ENCODE data around the gene DNMT1. TPM values are rescaled to one million over a fixed set of nuclear protein-coding genes. Genes with fewer than 3 reads are reported as not detected.

DNMT1 gene
- total RNA-seq, 3 donors from 2014 or later, result 30.6 to 55.1 (median 55.0) TPM

GRCh38 chr19:10089801-10090375 is 104.9 kb downstream of the DNMT1 start:
- H3K27me3 ChIP-seq, result no peaks in the 10 kb centered on the region
- no peaks in the 10 kb centered on the region for H3K9me3 ChIP-seq
- TF ChIP-seq POLR2AphosphoS5 (IDR thresholded peaks at IDR 0.05) (no peak), CTCF (IDR thresholded peaks at IDR 0.05) (no peak), POLR2A (IDR thresholded peaks at IDR 0.05) (no peak)
- DNase-seq (ENCODE audit: low spot score in 2 of 2), result no peak
- no peak overlapping the region for H3K4me3 ChIP-seq
- no peak overlapping the region for H3K27ac ChIP-seq
- H3K4me1 ChIP-seq, result no peaks in the 10 kb centered on the region
- H3K36me3 ChIP-seq, result no peaks in the 10 kb centered on the region
- intact Hi-C loops (cut with DNase I; ENCODE audit: low total_unique reads), result no loop called here

- Histone ChIP-seq H3K4me1 (no peaks in the 10 kb centered on the region), H3K36me3 (no peaks in the 10 kb centered on the region)
- intact Hi-C loops (cut with DNase I; ENCODE audit: low total_unique reads), result no loop called here
These were observed 105.7 kb downstream of the DNMT1 start for GRCh38 chr19:10088949-10089554.

GRCh38 chr19:10087296-10088061 is 107.3 kb downstream of the DNMT1 start:
- Histone ChIP-seq H3K9me3 (no peaks in the 10 kb centered on the region), H3K4me3 (peak overlapping the region in 2 of 3 donors; percentile 93 to 98), H3K27me3 (no peaks in the 10 kb centered on the region), H3K27ac (peak overlapping the region; percentile 90 to 91), H3K4me1 (no peaks in the 10 kb centered on the region), H3K36me3 (no peaks in the 10 kb centered on the region)
- intact Hi-C loops (cut with DNase I; ENCODE audit: low total_unique reads), result no loop called here
- DNase-seq (ENCODE audit: low spot score in 2 of 2), result no peak
- no peak for TF ChIP-seq POLR2A (IDR thresholded peaks at IDR 0.05)
- TF ChIP-seq POLR2AphosphoS5 (IDR thresholded peaks at IDR 0.05), result no peak
- no peak for TF ChIP-seq CTCF (IDR thresholded peaks at IDR 0.05)

More at GRCh38 chr19:10088949-10089554, 105.7 kb downstream of the DNMT1 start:
- Histone ChIP-seq H3K27ac (no peak overlapping the region), H3K4me3 (no peak overlapping the region), H3K27me3 (no peaks in the 10 kb centered on the region), H3K9me3 (no peaks in the 10 kb centered on the region)
- no peak for DNase-seq (ENCODE audit: low spot score in 2 of 2)
- no peak for TF ChIP-seq POLR2AphosphoS5 (IDR thresholded peaks at IDR 0.05)
- no peak for TF ChIP-seq POLR2A (IDR thresholded peaks at IDR 0.05)

GRCh38 chr19:10086591-10087192 is 108.1 kb downstream of the DNMT1 start:
- Histone ChIP-seq H3K9me3 (no peaks in the 10 kb centered on the region), H3K27ac (peak overlapping the region; percentile 90 to 91), H3K4me3 (peak overlapping the region; percentile 93 to 98 (median 96)), H3K27me3 (no peaks in the 10 kb centered on the region), H3K4me1 (no peaks in the 10 kb centered on the region), H3K36me3 (no peaks in the 10 kb centered on the region)
- TF ChIP-seq POLR2AphosphoS5 (IDR thresholded peaks at IDR 0.05), result no peak
- TF ChIP-seq POLR2A (IDR thresholded peaks at IDR 0.05), result no peak
- TF ChIP-seq CTCF (IDR thresholded peaks at IDR 0.05), result no peak
- no peak for DNase-seq (ENCODE audit: low spot score in 2 of 2)
- intact Hi-C loops (cut with DNase I; ENCODE audit: low total_unique reads), result no loop called here

GRCh38 chr19:10085641-10086590 is 108.8 kb downstream of the DNMT1 start, which contains the start of gene SHFL:
Gene SHFL, plus strand, starts transcription at chr19:10086317. Its CDS starts 111 bp downstream, at chr19:10086428.
- peak; percentile 65 for DNase-seq (ENCODE audit: low spot score in 2 of 2)
- H3K27me3 ChIP-seq, result no peaks in the 10 kb centered on the region
- no peak for TF ChIP-seq CTCF (IDR thresholded peaks at IDR 0.05)
- peak; percentile 33 for TF ChIP-seq POLR2A (IDR thresholded peaks at IDR 0.05)
- intact Hi-C loops (cut with DNase I; ENCODE audit: low total_unique reads), result no loop called here
- H3K36me3 ChIP-seq, result no peaks in the 10 kb centered on the region
- H3K9me3 ChIP-seq, result no peaks in the 10 kb centered on the region
- H3K27ac ChIP-seq, result peak within 1 kb of the TSS; percentile 90 to 91
- peak within 1 kb of the TSS; percentile 93 to 98 (median 96) for H3K4me3 ChIP-seq
- H3K4me1 ChIP-seq, result no peaks in the 10 kb centered on the region

All from breast epithelium (tissue), 4 donors.